Thyroid gland (tissue), 4 donors: ENCODE measurements around the gene ACIN1.

Source experiments
- CTCF ChIP-seq, 6 experiments: fragments of 200-600 bp in 3 of 6; fragments of 450-650 bp in 3 of 6; sonication (generic) in 3 of 6; IDR thresholded peaks; one replicate each; pipeline ENCODE4 v1.5.1; 2016 to 2019; ENCODE audit warnings: antibody characterized with exemption in 6 of 6, mild to moderate bottlenecking in 2 of 6, inconsistent platforms in 1 of 6, moderate library complexity in 1 of 6
- POLR2A ChIP-seq, 2 donors: fragments of 450-650 bp; IDR thresholded peaks; one replicate each; pipeline ENCODE4 v1.6.1; 2017; ENCODE audit warnings: antibody characterized with exemption in 2 of 2, mild to moderate bottlenecking in 2 of 2, moderate library complexity in 1 of 2

GRCh38 chr14:23123419-23123818 lies 28.5 kb upstream of the ACIN1 start:
- TF ChIP-seq CTCF (IDR thresholded peaks at IDR 0.05) (no peak), POLR2A (IDR thresholded peaks at IDR 0.05) (no peak)
